ENCODE measurements around the gene PAX5.

PAX5 gene

DNA sequence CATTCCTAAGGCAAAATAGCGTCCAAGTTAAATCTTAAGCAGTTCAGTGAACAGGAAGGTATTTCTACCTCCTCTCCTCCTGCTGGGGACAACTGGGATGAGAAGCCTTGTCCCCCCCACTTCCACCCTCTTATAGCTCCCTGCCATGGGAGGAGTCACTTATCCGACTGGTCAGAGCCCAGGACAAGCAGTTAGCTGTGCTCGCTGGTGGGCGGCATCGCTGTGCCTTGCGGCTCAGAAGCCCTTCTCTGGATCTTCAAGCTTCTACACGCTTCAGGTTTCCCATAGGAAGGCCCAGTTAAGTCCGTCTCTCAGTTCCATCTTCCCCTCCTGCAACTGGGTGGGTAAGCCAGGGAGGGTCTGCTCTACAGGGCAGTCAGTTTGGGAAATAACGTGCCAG, 77.2 kb downstream of the PAX5 start:
- no peak for DNase-seq

DNA sequence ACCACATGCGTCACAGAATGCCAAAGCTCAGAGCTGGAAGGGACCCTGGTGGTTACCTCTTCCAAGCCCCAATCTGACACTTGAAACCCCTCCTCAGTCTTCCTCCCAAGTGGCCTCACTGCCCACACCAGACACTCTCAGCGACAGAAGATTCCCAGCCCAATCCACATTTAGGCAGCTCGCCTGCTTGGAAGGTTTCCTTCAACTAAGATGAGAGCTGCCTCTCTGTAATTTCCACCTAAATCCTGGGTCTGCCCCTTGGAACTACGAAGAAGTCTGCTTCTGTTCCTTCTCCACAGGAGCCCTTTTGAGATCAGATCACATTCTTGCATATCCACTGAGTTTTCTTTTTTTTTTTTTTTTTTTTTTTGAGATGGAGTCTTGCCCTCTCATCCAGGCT, 83.7 kb downstream of the PAX5 start:
- DNase-seq: no peak

DNA sequence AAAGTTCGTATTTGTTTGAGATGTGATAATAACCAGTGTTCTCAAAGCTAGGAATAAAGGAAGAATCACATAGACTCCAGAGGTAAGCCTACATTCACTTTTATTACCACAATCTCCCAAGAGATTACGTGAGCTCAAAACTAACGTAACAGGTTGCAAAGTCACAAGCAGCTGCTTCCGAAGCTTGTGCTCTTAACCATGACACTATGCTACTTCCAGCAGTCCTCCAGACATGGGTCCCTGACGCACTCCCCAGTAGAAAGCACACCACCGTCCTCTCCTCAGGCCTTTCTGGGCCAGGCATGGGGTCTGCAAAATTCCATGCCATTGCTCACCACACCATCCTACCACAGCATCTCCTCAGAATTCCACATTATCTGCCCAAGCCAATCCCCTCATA, 84.6 kb downstream of the PAX5 start:
- DNase-seq: no peak

DNA sequence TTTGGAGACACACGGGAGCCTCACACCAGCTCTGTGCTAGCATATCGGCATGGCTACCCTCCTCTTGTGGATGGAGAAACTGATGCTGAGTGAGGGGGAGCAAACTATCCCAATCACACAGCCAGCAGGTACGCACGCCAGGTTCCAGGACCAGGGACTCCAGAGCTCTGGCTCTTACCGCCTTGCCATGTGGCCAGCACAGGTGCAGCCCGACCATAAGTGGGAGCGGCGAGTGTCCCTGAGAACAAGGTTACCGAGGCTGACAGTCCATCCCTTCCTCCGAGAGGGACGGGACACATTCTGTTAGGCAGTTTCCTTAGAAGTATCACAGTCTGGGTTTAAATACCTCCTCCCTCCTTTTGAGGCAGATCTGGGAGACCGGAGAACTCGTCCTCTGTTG, 86.0 kb downstream of the PAX5 start:
- no peak for DNase-seq

DNA sequence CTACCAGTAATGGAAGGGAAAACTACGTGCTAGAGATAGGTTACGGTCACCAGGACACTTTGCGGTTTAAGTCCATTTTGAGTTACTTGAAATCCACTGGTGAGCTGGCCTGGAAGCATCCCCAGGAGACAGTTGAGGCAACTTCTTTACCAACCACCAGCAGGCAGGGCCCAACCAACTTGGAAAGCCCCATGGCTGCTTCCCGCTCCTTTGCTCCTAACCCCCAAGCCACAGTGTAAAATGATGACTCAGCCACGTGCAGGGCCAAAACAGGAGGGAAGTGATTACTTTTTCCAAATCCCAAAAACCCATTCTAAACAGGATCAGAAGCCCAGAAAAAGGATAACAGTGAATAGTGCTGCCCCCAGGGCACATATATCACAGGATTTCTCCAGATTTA, 87.4 kb downstream of the PAX5 start:
- DNase-seq: no peak

DNA sequence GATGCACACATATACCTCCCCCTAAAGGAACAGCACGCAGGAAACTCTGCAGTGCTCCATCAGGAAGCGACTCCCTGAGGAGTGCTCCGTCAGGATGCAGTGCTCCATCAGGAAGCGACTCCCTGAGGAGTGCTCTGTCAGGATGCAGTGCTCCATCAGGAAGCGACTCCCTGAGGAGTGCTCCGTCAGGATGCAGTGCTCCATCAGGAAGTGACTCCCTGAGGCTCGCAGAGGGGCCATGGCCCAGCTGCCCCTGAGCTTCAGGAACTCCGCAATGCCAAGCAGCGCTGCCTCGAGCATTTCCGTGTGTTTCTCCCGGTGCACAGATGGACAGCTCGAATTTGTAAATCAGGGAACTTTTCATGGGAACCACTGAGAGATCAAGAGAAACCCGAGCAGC, 88.1 kb downstream of the PAX5 start:
- no peak for DNase-seq

DNA sequence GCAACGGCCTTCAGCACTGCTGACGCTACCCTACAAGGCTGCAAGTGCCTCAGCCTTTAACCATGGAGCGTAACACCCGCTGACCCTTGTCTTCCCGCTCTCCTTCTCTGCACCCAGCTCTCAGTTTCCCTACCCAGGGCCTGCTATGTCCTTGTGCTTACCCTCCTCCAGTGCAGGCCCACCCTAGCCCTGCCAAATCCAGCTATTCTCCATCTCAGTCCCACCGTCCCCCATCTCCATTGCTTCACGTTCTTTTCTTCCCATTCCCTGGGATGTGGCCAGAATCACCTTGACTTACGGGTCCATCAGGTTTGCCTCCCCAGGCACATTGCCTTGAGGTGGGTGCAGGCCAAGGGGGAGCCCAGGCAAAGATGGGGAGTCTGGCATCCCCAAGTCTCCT, 91.2 kb downstream of the PAX5 start:
- no peak for DNase-seq

DNA sequence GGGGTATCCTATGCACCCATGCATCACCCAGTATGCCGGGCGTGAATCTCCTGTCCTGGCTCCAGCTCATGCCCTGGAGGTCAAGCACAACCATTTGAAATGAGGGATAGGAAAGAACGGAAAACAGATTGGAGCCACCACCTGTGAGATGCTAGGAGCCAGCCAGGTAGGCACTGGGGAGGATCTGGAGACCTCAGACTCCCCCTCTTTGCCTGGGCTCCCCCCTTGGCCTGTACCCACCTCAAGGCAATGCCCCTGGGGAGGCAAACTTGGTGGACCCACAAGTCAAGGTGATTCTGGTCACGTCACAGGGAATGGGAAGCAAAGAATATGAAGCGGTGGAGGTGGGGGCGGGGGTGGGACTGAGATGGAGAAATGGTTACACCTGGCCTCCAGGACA, 92.6 kb downstream of the PAX5 start:
- DNase-seq: no peak

DNA sequence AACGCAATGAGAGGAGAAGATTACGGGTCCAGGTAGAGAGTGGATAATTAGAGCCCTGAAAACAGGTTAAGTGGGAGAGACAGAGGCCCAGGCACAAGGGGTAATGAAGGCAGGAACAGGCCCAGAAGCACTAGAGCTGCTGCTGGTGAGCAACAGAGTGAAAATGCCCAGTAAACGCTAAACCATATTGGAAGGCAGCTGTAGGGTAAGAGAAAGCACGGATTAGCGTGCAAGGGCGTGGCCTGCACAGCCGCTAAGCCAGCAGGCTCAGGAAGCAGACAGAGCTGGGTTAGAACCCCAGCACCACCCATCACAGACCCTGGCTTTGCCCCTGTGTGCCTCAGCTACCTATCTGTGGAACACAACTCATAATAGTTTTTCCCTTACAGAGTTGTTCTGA, 93.2 kb downstream of the PAX5 start:
- DNase-seq: no peak

DNA sequence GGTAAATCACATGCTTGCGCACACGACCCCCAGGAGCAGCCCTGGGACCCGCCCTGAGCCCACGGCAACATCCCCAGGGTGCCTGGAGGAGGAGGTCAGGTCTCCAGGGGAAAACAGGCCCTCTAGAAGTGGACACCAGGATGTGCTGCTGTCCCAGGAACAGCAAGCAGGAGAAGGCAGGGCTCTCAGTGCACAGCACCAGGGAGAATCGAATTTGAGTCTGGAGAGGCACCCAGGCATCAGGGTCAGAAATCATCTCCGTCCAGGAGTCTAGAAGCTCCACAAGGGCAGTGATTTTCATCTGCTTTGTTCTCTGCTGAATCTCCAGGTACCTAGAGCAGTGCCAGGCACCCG, 93.6 kb downstream of the PAX5 start:
- no peak for DNase-seq

DNA sequence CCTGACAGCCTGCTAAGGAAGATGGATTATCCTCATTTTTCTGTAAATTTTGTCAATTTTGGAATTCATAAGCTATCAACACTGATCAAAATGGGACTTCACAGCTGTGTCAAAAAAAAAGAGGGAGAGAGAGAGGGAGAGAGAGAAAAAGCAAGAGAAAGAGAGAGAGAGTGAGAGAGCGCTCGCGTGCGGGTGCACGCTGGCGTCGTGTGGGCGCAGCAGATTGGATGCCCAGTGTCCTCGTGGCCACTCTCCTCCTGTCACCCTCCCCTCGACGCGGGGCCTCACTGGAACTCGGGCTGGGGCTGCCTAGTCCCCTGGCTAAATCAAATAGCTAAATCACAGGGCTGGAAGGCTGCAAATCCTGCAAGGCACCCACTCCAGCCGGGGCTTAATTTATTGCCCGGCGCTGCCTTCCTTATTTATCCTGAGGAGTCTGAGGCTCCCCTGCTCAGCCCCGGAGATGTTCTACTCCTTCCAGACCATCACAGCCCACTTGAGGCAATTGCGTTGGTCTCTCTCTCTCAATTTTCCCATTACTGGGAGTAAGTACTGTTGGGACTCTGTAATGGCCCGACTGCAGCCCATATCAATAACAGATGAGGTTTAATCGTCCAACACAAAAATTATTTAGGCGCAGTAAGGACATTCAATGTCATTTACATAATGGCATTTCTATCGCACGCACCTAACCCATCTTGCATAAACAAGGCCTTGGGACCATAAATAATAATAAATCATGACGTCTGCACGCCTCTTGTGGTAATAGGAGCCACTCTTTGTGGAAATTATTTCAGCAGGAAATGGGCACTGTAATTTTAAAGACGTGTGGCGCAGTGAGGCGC, 94.2 kb downstream of the PAX5 start:
- DNase-seq: no peak

DNA sequence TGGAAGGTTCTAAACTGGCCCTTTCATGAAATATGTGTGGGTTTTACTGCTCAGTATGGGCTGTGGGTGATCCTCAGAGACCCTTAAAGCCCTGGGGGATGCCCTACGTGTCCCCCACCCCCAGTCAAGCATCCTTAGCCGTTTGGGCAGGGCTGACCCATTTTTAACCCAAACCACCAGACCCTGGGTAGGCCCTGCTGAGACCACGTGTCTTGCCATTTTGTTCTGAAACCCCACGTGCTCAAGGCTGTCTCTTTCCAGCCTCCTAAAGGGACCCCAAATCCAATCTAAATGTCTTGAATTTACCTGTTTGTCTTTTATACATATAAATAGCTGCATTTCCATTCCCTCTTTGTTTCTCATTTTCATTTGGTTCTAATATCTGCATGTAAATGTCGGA, 94.9 kb downstream of the PAX5 start:
- no peak for DNase-seq

DNA sequence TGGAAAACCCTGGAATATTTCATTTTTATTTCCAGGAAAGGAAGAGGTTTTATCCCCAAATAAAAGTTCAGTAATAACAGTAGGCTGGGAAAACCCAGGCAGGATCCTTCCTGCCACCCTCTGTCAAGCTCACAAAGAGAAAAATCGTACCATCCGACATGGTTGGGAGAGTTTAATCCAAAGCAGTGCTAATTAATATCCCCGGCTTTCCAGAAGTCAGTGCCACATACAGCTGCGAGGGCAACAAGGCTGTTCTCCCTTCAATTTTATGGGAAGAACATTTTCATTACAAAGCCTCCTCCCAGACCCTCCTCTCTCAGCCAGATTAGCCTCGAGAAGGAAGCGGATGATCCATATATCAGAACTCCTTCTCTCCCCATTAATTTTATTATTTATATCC, 95.5 kb downstream of the PAX5 start:
- DNase-seq: no peak

DNA sequence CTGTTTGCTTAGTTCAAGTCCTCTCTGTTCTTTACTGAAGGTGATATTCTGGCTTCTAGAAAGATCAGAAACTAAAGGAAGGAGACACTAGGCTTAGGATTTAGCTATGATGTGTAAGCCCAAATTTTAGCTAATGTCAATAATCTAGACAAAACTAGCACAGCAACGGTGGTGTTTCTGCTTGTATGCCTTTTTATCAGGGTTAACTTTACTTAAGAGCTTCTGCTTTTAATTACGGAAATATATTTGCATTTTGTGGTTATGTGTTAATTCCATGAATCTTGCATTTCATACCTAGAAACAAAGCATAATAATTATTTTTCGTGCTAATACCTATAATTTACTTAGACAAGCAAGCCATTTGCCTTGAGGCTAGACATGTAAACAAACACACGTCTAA, 96.1 kb downstream of the PAX5 start:
- no peak for DNase-seq

DNA sequence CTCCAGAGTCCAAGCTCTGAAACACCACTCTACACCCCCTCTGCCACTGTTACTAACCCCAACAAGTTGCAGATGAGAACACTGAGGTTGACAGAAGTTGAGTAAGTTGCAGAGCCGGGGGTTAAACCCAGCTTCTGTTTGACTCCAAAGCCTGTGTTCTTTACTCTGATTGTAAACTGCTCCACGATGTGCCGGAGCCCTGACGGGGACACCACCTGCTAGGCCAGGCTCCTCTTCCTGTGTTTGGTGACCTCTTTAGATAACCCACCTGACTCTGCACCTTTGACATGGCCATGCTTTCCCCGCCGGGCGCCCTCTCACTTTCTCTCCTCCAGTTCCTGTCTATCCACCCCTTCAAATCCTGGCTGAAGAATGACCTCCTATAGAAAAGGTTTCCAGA, 96.7 kb downstream of the PAX5 start:
- no peak for DNase-seq

DNA sequence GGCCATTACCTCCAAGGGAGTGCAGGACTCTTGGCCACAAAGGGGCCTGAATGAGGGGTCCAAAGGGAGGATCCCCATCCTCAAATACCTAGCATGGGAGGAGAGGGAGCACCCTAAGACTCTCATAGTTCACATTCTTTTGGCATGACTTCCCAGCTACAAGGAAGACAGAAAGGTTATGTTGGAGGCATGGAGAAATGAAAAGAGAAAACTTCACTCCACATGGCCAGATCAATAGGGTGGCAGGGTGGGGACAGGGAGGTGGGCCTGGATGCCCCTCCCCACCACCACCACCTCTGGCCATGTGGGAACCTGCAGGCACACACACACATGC, 97.6 kb downstream of the PAX5 start:
- DNase-seq: no peak

DNA sequence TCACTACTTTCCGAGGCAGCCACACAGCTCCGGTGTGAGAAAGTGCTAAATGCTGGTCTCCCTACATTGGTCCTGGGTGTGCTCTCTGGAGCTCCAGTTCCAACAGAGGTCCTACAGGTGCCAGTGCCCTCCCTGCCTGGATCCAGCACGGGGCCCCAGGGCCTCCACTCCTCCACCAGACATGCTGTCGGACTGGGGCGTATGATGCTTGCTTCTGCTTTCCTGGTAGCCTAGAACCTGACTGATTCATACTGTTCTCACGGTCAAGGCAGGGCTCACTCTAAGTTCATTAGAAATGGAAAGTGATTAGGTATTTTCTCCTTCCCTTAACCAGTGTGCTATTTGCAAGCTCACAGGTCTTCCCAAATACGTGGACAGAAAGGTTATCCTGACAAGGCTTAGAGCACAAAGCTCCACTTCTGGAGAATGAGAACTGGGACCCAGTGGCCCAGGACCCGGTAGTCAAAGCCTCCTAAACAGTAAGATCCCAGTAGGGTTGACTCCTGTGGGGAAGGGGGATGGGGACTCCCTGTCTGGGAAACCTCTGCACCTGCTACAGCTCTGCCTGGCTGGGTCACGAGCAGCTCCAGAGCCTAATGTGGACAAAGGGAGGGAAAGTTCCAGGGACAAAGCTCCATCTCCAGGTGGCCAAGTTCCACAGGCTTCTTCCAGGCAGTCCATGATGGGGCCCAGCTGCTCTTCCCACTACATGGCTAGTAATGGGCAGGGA, 98.1 kb downstream of the PAX5 start:
- DNase-seq: no peak

DNA sequence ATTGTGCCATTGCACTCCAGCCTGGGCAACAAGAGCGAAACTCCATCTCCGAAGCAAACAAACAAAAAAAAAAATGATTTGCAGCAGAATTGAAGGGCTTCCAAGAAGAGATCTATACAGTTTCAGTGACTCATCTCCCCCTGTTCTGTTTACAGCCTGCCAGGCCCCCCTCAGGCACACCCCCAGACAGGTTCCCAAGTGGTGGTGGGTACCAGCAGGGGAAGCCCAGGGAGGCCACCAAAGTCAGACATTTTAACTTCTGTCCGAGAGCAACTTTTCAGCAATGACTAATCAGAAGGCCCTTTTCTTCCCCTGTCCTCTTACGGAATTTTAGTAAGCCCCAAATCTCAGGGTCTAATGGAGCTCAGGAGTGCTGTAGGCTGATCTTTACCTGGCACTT, 98.7 kb downstream of the PAX5 start:
- no peak for DNase-seq

DNA sequence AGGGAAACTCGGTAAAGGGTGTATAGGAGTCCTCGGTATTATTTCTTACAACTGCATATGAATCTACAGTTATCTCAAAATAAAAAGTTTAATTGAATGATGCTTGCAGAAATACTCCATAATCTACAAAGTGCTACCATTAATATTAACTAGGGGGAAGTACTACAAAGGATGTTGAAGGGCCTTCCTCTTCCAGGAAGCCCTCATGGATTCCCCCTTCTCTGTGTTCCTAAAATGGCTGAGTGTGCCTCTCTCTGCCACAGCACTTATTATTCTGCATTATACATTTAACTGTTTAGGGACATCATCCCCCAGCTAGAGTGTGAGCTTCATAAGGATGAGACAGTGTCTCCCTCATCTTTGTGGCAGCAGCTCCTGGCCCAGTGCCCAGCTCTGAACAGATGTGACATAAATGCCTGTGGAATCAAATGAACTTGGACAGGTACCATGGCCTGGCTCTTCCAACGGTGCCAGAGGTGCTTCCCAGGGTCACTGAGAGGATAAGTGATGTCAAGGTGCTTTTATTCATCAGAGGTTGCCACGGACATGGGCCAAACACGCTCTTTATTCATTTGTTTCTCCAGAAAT, 99.5 kb downstream of the PAX5 start:
- no peak for DNase-seq

DNA sequence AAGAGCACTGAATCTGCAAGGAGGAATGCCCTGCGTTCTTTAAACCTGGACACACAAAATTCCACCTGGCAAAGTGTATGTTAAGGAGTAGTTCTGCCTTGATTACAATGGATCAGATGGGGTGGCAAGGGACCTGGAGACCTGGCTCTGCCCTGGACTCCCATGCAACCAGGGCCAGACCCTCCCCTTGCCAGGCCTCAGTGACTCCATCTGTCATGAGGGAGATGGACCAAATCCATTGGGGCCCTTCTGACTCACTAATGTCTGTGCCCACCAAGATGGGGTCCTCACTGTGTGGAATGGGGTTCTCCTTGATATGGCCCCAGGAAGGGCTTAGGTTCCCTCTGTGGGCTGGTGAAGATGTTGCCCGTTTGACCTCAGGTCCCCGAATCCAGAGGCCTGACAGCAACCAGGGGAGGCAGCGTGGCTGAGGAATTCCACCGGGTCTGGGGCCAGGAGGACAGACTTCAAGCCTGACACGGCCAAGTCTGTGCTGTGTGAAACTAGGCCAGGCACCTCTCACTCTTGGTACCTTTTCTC, 100.3 kb downstream of the PAX5 start:
- no peak for DNase-seq

DNA sequence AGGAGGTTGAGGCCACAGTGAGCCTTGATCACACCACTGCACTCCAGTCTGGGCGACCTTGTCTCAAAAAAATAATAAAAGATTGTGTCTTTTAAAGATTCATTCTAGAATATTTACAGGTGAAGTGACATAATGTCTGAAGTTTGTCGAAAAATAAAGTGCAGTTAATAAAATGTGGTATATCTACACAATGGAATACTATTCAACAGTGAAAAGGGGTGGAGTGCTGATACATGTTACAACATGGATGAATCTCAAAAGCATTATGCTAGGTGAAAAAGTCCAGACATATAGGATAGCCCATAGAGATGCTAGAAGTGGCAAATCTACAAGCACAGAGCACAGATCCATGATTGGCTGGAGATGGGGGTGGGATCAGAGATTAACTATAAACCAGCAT, 101.9 kb downstream of the PAX5 start:
- no peak for DNase-seq

DNA sequence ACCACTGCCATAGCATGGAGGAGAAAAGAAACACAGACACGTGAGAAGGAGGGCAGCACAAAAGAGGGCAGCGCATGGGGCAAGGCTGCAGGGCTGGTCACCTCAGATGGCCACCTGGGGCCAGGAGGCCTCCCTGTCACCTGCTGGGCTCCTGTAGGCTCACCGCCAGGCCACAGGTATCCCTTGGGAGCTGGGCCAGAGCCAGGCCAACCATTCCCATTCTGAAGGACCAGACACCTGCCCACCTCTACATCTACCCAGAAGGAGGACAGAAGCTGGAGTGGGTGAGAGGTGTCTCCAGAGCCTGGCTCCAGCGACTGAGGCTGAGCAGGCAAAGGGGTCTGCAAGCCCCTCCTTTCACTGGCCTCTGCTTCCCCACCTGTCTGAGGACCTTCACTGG, 103.1 kb downstream of the PAX5 start:
- DNase-seq: no peak

DNA sequence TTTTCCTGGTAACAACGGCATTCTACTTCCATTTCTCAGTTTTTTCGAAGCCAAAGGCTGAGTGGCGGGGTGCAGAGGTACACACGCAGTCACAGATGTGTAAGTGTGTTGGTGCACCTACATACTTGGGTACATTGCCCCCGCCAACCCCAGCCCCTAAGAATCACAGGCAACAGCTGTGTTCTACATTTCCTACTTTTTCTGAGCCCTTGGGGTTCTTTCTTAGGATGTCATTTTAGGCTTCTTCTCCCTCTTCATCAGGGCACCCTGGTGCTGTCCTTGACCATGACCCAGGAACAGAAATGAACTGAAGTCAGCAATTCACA, 104.8 kb downstream of the PAX5 start:
- no peak for DNase-seq

DNA sequence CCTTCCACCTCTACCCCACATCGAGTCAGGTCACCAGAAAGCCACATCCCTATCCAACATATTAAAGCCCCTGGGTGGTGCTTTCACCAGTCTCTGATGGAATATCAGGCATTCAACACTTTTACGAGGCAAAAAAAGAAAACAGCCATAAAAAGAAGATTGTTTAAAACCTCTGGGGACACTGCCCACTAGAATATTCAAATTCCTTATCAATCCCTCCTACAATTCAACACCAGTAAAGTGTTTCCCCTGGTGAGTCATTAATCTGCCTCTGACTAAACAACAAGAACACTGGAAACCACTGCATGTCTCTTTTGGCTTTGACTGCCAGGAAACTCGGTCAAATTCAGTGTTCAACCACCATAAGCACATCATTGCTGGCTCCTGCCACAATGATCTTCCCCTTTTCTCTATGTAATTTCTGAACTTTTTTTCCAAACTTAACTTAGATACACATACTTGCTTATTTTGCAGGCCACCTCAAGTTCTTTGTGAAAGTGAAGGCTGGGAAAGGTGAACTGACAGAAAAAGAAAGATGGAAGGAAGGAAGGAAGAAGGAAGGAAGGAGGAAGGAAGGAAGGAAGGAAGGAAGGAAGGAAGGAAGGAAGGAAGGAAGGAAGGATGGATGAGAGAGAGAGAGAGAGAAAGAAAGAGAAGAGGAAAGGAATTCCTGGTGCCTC, 105.3 kb downstream of the PAX5 start:
- peak in 1 of 5 experiments; percentile 44 for DNase-seq

All from T-helper 2 cell (primary cell).